ENCODE results near the gene CPA4. TPM values are rescaled to one million over a fixed set of nuclear protein-coding genes. Genes with fewer than 3 reads are reported as not detected.

The CPA4 gene
- total RNA-seq, 1 donor, result 28.2 TPM

- Histone ChIP-seq H2AFZ (ENCODE audit: low read length) (no peak overlapping the region), H3K9me3 (ENCODE audit: low read depth, low read length) (peaks cover 6% of the 10 kb centered on the region), H4K20me1 (ENCODE audit: insufficient read depth, low read length) (no peaks in the 10 kb centered on the region), H3K27ac (ENCODE audit: low read depth, low read length) (no peak overlapping the region), H3K4me2 (ENCODE audit: insufficient read depth, low read length) (no peak overlapping the region), H3K4me1 (ENCODE audit: insufficient read depth, low read length) (peaks cover 34% of the 10 kb centered on the region), H3K79me2 (ENCODE audit: insufficient read depth, low read length) (no peaks in the 10 kb centered on the region), H3K36me3 (ENCODE audit: insufficient read depth, low read length) (no peaks in the 10 kb centered on the region), H3K27me3 (ENCODE audit: insufficient read depth, low read length) (no peaks in the 10 kb centered on the region), H3K4me3 (ENCODE audit: insufficient read depth, low read length) (no peak overlapping the region)
- DNase-seq (ENCODE audit: insufficient read length, low spot score, missing footprints), result no peak
- TF ChIP-seq CTCF (IDR thresholded peaks at IDR 0.05; ENCODE audit: extremely low read depth, low read depth, low read length), result no peak
Observed at GRCh38 chr7:130360518-130360917, 67.6 kb downstream of the CPA4 start.

GRCh38 chr7:130361681-130362080 is 68.7 kb downstream of the CPA4 start:
- no peak overlapping the region for H3K4me3 ChIP-seq (ENCODE audit: insufficient read depth, low read length)
- H3K79me2 ChIP-seq (ENCODE audit: insufficient read depth, low read length), result no peaks in the 10 kb centered on the region
- H4K20me1 ChIP-seq (ENCODE audit: insufficient read depth, low read length), result no peaks in the 10 kb centered on the region
- TF ChIP-seq CTCF (IDR thresholded peaks at IDR 0.05; ENCODE audit: extremely low read depth, low read depth, low read length), result no peak
- H3K4me1 ChIP-seq (ENCODE audit: insufficient read depth, low read length), result peaks cover 34% of the 10 kb centered on the region
- peaks cover 6% of the 10 kb centered on the region for H3K9me3 ChIP-seq (ENCODE audit: low read depth, low read length)
- no peak overlapping the region for H3K27ac ChIP-seq (ENCODE audit: low read depth, low read length)
- H3K36me3 ChIP-seq (ENCODE audit: insufficient read depth, low read length), result no peaks in the 10 kb centered on the region
- no peaks in the 10 kb centered on the region for H3K27me3 ChIP-seq (ENCODE audit: insufficient read depth, low read length)
- no peak overlapping the region for H2AFZ ChIP-seq (ENCODE audit: low read length)
- DNase-seq (ENCODE audit: insufficient read length, low spot score, missing footprints), result no peak
- no peak overlapping the region for H3K4me2 ChIP-seq (ENCODE audit: insufficient read depth, low read length)

- Histone ChIP-seq H3K4me1 (ENCODE audit: insufficient read depth, low read length) (peaks cover 32% of the 10 kb centered on the region), H3K4me2 (ENCODE audit: insufficient read depth, low read length) (no peak overlapping the region), H3K9me3 (ENCODE audit: low read depth, low read length) (peaks cover 6% of the 10 kb centered on the region), H4K20me1 (ENCODE audit: insufficient read depth, low read length) (no peaks in the 10 kb centered on the region), H3K4me3 (ENCODE audit: insufficient read depth, low read length) (no peak overlapping the region), H3K27ac (ENCODE audit: low read depth, low read length) (no peak overlapping the region), H2AFZ (ENCODE audit: low read length) (no peak overlapping the region), H3K27me3 (ENCODE audit: insufficient read depth, low read length) (no peaks in the 10 kb centered on the region), H3K36me3 (ENCODE audit: insufficient read depth, low read length) (no peaks in the 10 kb centered on the region), H3K79me2 (ENCODE audit: insufficient read depth, low read length) (no peaks in the 10 kb centered on the region)
- no peak for DNase-seq (ENCODE audit: insufficient read length, low spot score, missing footprints)
- no peak for TF ChIP-seq CTCF (IDR thresholded peaks at IDR 0.05; ENCODE audit: extremely low read depth, low read depth, low read length)
Observed at GRCh38 chr7:130362251-130362816, 69.4 kb downstream of the CPA4 start.

GRCh38 chr7:130363026-130363847 is 70.3 kb downstream of the CPA4 start:
- H3K4me3 ChIP-seq (ENCODE audit: insufficient read depth, low read length), result no peak overlapping the region
- peak overlapping the region; percentile 67 for H3K27ac ChIP-seq (ENCODE audit: low read depth, low read length)
- peaks cover 6% of the 10 kb centered on the region for H3K9me3 ChIP-seq (ENCODE audit: low read depth, low read length)
- peak; percentile 94 for DNase-seq (ENCODE audit: insufficient read length, low spot score, missing footprints)
- peak overlapping the region; percentile 12 for H3K4me2 ChIP-seq (ENCODE audit: insufficient read depth, low read length)
- no peaks in the 10 kb centered on the region for H3K36me3 ChIP-seq (ENCODE audit: insufficient read depth, low read length)
- no peaks in the 10 kb centered on the region for H3K79me2 ChIP-seq (ENCODE audit: insufficient read depth, low read length)
- H4K20me1 ChIP-seq (ENCODE audit: insufficient read depth, low read length), result no peaks in the 10 kb centered on the region
- no peak overlapping the region for H2AFZ ChIP-seq (ENCODE audit: low read length)
- no peaks in the 10 kb centered on the region for H3K27me3 ChIP-seq (ENCODE audit: insufficient read depth, low read length)
- H3K4me1 ChIP-seq (ENCODE audit: insufficient read depth, low read length), result peaks cover 29% of the 10 kb centered on the region
- no peak for TF ChIP-seq CTCF (IDR thresholded peaks at IDR 0.05; ENCODE audit: extremely low read depth, low read depth, low read length)
